ENCODE results near the gene TMPRSS12. TPM values are rescaled to one million over a fixed set of nuclear protein-coding genes. Genes with fewer than 3 reads are reported as not detected.

The TMPRSS12 gene
- not detected in 2 replicates for total RNA-seq
- polyA plus RNA-seq: not detected in 2 replicates
- polyA plus RNA-seq (2012): not detected in 2 replicates
- polyA minus RNA-seq (ENCODE audit: low replicate concordance): not detected in 2 replicates

DNA sequence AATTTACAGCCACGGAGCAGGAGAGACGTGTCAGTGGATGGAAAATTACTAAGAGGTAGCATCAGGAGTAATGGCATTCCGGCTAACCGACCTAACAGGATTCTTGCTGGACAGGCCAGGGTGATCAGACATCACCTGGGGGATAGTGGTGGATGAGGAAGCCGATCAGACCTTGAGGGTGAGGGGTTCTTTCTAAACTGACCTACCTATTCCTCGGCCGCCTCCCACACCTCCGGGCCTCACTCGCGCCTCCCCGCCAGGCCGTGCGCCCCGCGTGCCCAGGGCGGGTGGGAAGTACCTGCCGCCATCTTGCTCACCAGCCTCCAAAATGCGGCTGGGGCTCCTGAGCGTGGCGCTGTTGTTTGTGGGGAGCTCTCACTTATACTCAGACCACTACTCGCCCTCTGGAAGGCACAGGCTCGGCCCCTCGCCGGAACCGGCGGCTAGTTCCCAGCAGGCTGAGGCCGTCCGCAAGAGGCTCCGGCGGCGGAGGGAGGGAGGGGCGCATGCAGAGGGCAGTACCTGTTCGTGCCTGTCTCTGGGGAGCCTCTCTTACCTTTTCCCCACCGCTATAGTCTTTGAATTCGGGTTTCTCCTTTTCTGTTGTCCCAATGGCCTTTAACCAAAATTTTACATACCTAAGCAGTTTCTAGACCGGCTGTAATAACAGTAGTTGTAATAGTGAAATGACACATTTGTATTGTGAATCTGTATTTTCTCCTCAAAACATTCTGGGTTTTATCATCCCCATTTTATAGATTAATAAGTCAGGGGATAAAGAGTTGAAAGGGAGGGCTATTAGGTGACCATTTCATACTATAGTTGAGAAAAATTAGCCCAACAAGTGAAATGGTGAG lies at the start of gene TMPRSS12:
Gene TMPRSS12, plus strand, starts transcription at position 290 of the 857 bp plus-strand sequence. Its CDS starts 39 bp downstream, at position 329.
- Histone ChIP-seq H3K79me2 (ENCODE audit: control insufficient read depth, insufficient read depth, low read length) (no peaks in the 10 kb centered on the region), H3K4me2 (ENCODE audit: extremely low read depth, insufficient read depth, low read length) (no peak within 1 kb of the TSS), H3K27me3 (ENCODE audit: control insufficient read depth, insufficient read depth, low read length) (no peaks in the 10 kb centered on the region), H3K4me3 (replicated peaks in 1 of 4; ENCODE audit: control extremely low read depth in 1 of 4, insufficient read depth in 1 of 4, low read depth in 3 of 4, low read length in 4 of 4) (peak within 1 kb of the TSS in 2 of 4 experiments; percentile 27 to 45), H3K36me3 (ENCODE audit: control insufficient read depth, insufficient read depth, low read length) (no peaks in the 10 kb centered on the region), H4K20me1 (ENCODE audit: control insufficient read depth, extremely low read depth, insufficient read depth, low read length) (no peaks in the 10 kb centered on the region), H3K9me3 (ENCODE audit: control insufficient read depth, insufficient read depth, low read depth, low read length) (no peaks in the 10 kb centered on the region), H3K4me1 (ENCODE audit: control insufficient read depth, extremely low read depth, insufficient read depth, low read length) (no peaks in the 10 kb centered on the region), H3K27ac (ENCODE audit: insufficient read depth, low read length) (no peak within 1 kb of the TSS), H3K9ac (ENCODE audit: insufficient read depth, low read length) (no peak within 1 kb of the TSS), H2AFZ (ENCODE audit: low read length) (peak within 1 kb of the TSS; percentile 18)
- DNase-seq (ENCODE audit: low read depth in 2 of 2): peak in 1 of 2 donors; percentile 28
- TF ChIP-seq EZH2 (IDR thresholded peaks at IDR 0.05; ENCODE audit: low read length, missing control alignments) (no peak), CTCF (conservative IDR thresholded peaks at IDR 0.05 in 1 of 2, IDR thresholded peaks at IDR 0.05 in 1 of 2; ENCODE audit: low read depth in 1 of 2, low read length in 2 of 2) (peak in 1 of 2 donors; percentile 3)

DNA sequence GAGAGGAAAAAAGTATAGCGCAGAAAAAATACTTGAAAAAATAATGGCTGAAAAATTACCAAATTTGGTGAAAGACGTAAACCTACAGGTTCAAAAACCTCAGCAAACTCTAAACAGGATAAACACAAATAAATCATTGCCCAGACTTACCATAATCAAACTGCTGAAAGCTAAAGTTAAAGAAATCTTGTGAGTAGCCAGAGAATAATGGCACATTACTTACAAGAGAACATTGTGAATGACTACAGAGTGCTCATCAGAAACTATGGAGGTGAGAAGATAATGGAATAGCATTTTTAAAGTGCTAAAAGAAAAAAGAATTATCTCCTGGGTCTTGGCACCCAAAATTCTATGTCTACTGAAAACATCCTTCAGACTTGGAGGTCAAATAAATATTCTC lies 42.8 kb upstream of the TMPRSS12 start:
- H3K27ac ChIP-seq (ENCODE audit: insufficient read depth, low read length): no peak overlapping the region
- H3K79me2 ChIP-seq (ENCODE audit: control insufficient read depth, insufficient read depth, low read length): no peaks in the 10 kb centered on the region
- no peaks in the 10 kb centered on the region for H3K4me1 ChIP-seq (ENCODE audit: control insufficient read depth, extremely low read depth, insufficient read depth, low read length)
- no peak overlapping the region for H3K4me2 ChIP-seq (ENCODE audit: extremely low read depth, insufficient read depth, low read length)
- H3K27me3 ChIP-seq (ENCODE audit: control insufficient read depth, insufficient read depth, low read length): no peaks in the 10 kb centered on the region
- no peak overlapping the region for H3K4me3 ChIP-seq (replicated peaks in 1 of 4; ENCODE audit: control extremely low read depth in 1 of 4, insufficient read depth in 1 of 4, low read depth in 3 of 4, low read length in 4 of 4)
- H4K20me1 ChIP-seq (ENCODE audit: control insufficient read depth, extremely low read depth, insufficient read depth, low read length): no peaks in the 10 kb centered on the region
- no peaks in the 10 kb centered on the region for H3K9me3 ChIP-seq (ENCODE audit: control insufficient read depth, insufficient read depth, low read depth, low read length)
- H2AFZ ChIP-seq (ENCODE audit: low read length): no peak overlapping the region
- DNase-seq (ENCODE audit: low read depth in 2 of 2): peak in 1 of 2 donors; percentile 27
- TF ChIP-seq EZH2 (IDR thresholded peaks at IDR 0.05; ENCODE audit: low read length, missing control alignments) (no peak), CTCF (conservative IDR thresholded peaks at IDR 0.05 in 1 of 2, IDR thresholded peaks at IDR 0.05 in 1 of 2; ENCODE audit: low read depth in 1 of 2, low read length in 2 of 2) (no peak)
- peaks cover 2% of the 10 kb centered on the region for H3K36me3 ChIP-seq (ENCODE audit: control insufficient read depth, insufficient read depth, low read length)
- H3K9ac ChIP-seq (ENCODE audit: insufficient read depth, low read length): no peak overlapping the region

GRCh38 chr12:50803230-50803875 lies 39.4 kb upstream of the TMPRSS12 start:
- H3K36me3 ChIP-seq (ENCODE audit: control insufficient read depth, insufficient read depth, low read length): peaks cover 2% of the 10 kb centered on the region
- DNase-seq (ENCODE audit: low read depth in 2 of 2): peak in 1 of 2 donors; percentile 30

More at GRCh38 chr12:50803230-50803875, 39.4 kb upstream of the TMPRSS12 start:
- Histone ChIP-seq H3K9ac (ENCODE audit: insufficient read depth, low read length) (no peak overlapping the region), H4K20me1 (ENCODE audit: control insufficient read depth, extremely low read depth, insufficient read depth, low read length) (no peaks in the 10 kb centered on the region), H3K79me2 (ENCODE audit: control insufficient read depth, insufficient read depth, low read length) (no peaks in the 10 kb centered on the region), H3K4me3 (replicated peaks in 1 of 4; ENCODE audit: control extremely low read depth in 1 of 4, insufficient read depth in 1 of 4, low read depth in 3 of 4, low read length in 4 of 4) (no peak overlapping the region), H3K27ac (ENCODE audit: insufficient read depth, low read length) (no peak overlapping the region), H2AFZ (ENCODE audit: low read length) (no peak overlapping the region), H3K9me3 (ENCODE audit: control insufficient read depth, insufficient read depth, low read depth, low read length) (no peaks in the 10 kb centered on the region), H3K4me2 (ENCODE audit: extremely low read depth, insufficient read depth, low read length) (no peak overlapping the region), H3K27me3 (ENCODE audit: control insufficient read depth, insufficient read depth, low read length) (no peaks in the 10 kb centered on the region), H3K4me1 (ENCODE audit: control insufficient read depth, extremely low read depth, insufficient read depth, low read length) (no peaks in the 10 kb centered on the region)
- TF ChIP-seq EZH2 (IDR thresholded peaks at IDR 0.05; ENCODE audit: low read length, missing control alignments) (no peak), CTCF (conservative IDR thresholded peaks at IDR 0.05 in 1 of 2, IDR thresholded peaks at IDR 0.05 in 1 of 2; ENCODE audit: low read depth in 1 of 2, low read length in 2 of 2) (no peak)
